Measurements from ENCODE around the gene CPT1B.

GRCh38 chr22:50597097-50597496 is 18.9 kb upstream of the CPT1B start:
- TF ChIP-seq CTCF (IDR thresholded peaks at IDR 0.05) (no peak), ZFX (IDR thresholded peaks at IDR 0.05; ENCODE audit: borderline replicate concordance) (no peak)

Data from 22Rv1 (cell line).